ENCODE results near the gene PSORS1C1.

The PSORS1C1 gene

GRCh38 chr6:31125586-31126363 is 11.2 kb downstream of the PSORS1C1 start:
- H3K27ac ChIP-seq (ENCODE audit: insufficient read depth, low read length, poor library complexity, severe bottlenecking): no peak overlapping the region
- H3K4me3 ChIP-seq (ENCODE audit: insufficient read depth, low read depth, low read length, poor library complexity, severe bottlenecking): no peak overlapping the region
- no peaks in the 10 kb centered on the region for H3K4me1 ChIP-seq (ENCODE audit: control insufficient read depth, insufficient read depth, low read length, poor library complexity, severe bottlenecking)
- H3K9me3 ChIP-seq (ENCODE audit: control insufficient read depth, low read length): no peaks in the 10 kb centered on the region
- no peaks in the 10 kb centered on the region for H3K36me3 ChIP-seq (ENCODE audit: control insufficient read depth, insufficient read depth, low read length)
- no peaks in the 10 kb centered on the region for H3K27me3 ChIP-seq (replicated peaks; ENCODE audit: control insufficient read depth, insufficient read depth, low read length, poor library complexity, severe bottlenecking)
- no peak for DNase-seq

- Histone ChIP-seq H3K4me3 (ENCODE audit: insufficient read depth, low read depth, low read length, poor library complexity, severe bottlenecking) (no peak overlapping the region), H3K4me1 (ENCODE audit: control insufficient read depth, insufficient read depth, low read length, poor library complexity, severe bottlenecking) (no peaks in the 10 kb centered on the region), H3K27me3 (replicated peaks; ENCODE audit: control insufficient read depth, insufficient read depth, low read length, poor library complexity, severe bottlenecking) (no peaks in the 10 kb centered on the region), H3K27ac (ENCODE audit: insufficient read depth, low read length, poor library complexity, severe bottlenecking) (no peak overlapping the region), H3K36me3 (ENCODE audit: control insufficient read depth, insufficient read depth, low read length) (no peaks in the 10 kb centered on the region), H3K9me3 (ENCODE audit: control insufficient read depth, low read length) (no peaks in the 10 kb centered on the region)
- no peak for DNase-seq
These were observed 12.0 kb downstream of the PSORS1C1 start for GRCh38 chr6:31126396-31127175.

GRCh38 chr6:31128093-31128676 is 13.6 kb downstream of the PSORS1C1 start:
- no peaks in the 10 kb centered on the region for H3K36me3 ChIP-seq (ENCODE audit: control insufficient read depth, insufficient read depth, low read length)
- peak; percentile 30 to 59 (median 43) for DNase-seq
- no peaks in the 10 kb centered on the region for H3K27me3 ChIP-seq (replicated peaks; ENCODE audit: control insufficient read depth, insufficient read depth, low read length, poor library complexity, severe bottlenecking)
- H3K27ac ChIP-seq (ENCODE audit: insufficient read depth, low read length, poor library complexity, severe bottlenecking): no peak overlapping the region
- H3K9me3 ChIP-seq (ENCODE audit: control insufficient read depth, low read length): no peaks in the 10 kb centered on the region
- no peaks in the 10 kb centered on the region for H3K4me1 ChIP-seq (ENCODE audit: control insufficient read depth, insufficient read depth, low read length, poor library complexity, severe bottlenecking)
- no peak overlapping the region for H3K4me3 ChIP-seq (ENCODE audit: insufficient read depth, low read depth, low read length, poor library complexity, severe bottlenecking)

- no peaks in the 10 kb centered on the region for H3K4me1 ChIP-seq (ENCODE audit: control insufficient read depth, insufficient read depth, low read length, poor library complexity, severe bottlenecking)
These were observed 14.5 kb downstream of the PSORS1C1 start for GRCh38 chr6:31129130-31129529.

GRCh38 chr6:31130751-31131150 is 16.2 kb downstream of the PSORS1C1 start:
- Histone ChIP-seq H3K9me3 (ENCODE audit: control insufficient read depth, low read length) (no peaks in the 10 kb centered on the region), H3K4me3 (ENCODE audit: insufficient read depth, low read depth, low read length, poor library complexity, severe bottlenecking) (no peak overlapping the region), H3K27me3 (replicated peaks; ENCODE audit: control insufficient read depth, insufficient read depth, low read length, poor library complexity, severe bottlenecking) (no peaks in the 10 kb centered on the region), H3K36me3 (ENCODE audit: control insufficient read depth, insufficient read depth, low read length) (no peaks in the 10 kb centered on the region), H3K27ac (ENCODE audit: insufficient read depth, low read length, poor library complexity, severe bottlenecking) (no peak overlapping the region), H3K4me1 (ENCODE audit: control insufficient read depth, insufficient read depth, low read length, poor library complexity, severe bottlenecking) (no peaks in the 10 kb centered on the region)
- DNase-seq: no peak

More at GRCh38 chr6:31129130-31129529, 14.5 kb downstream of the PSORS1C1 start:
- Histone ChIP-seq H3K27me3 (replicated peaks; ENCODE audit: control insufficient read depth, insufficient read depth, low read length, poor library complexity, severe bottlenecking) (no peaks in the 10 kb centered on the region), H3K4me3 (ENCODE audit: insufficient read depth, low read depth, low read length, poor library complexity, severe bottlenecking) (no peak overlapping the region), H3K36me3 (ENCODE audit: control insufficient read depth, insufficient read depth, low read length) (no peaks in the 10 kb centered on the region), H3K9me3 (ENCODE audit: control insufficient read depth, low read length) (no peaks in the 10 kb centered on the region), H3K27ac (ENCODE audit: insufficient read depth, low read length, poor library complexity, severe bottlenecking) (no peak overlapping the region)
- no peak for DNase-seq

- H3K27me3 ChIP-seq (replicated peaks; ENCODE audit: control insufficient read depth, insufficient read depth, low read length, poor library complexity, severe bottlenecking): no peaks in the 10 kb centered on the region
- DNase-seq: no peak
- H3K4me3 ChIP-seq (ENCODE audit: insufficient read depth, low read depth, low read length, poor library complexity, severe bottlenecking): no peak overlapping the region
- H3K9me3 ChIP-seq (ENCODE audit: control insufficient read depth, low read length): no peaks in the 10 kb centered on the region
- no peaks in the 10 kb centered on the region for H3K4me1 ChIP-seq (ENCODE audit: control insufficient read depth, insufficient read depth, low read length, poor library complexity, severe bottlenecking)
- H3K27ac ChIP-seq (ENCODE audit: insufficient read depth, low read length, poor library complexity, severe bottlenecking): no peak overlapping the region
- H3K36me3 ChIP-seq (ENCODE audit: control insufficient read depth, insufficient read depth, low read length): no peaks in the 10 kb centered on the region
These were observed 17.0 kb downstream of the PSORS1C1 start for GRCh38 chr6:31131595-31131994.

GRCh38 chr6:31132806-31133205 is 18.2 kb downstream of the PSORS1C1 start:
- no peaks in the 10 kb centered on the region for H3K36me3 ChIP-seq (ENCODE audit: control insufficient read depth, insufficient read depth, low read length)
- no peaks in the 10 kb centered on the region for H3K27me3 ChIP-seq (replicated peaks; ENCODE audit: control insufficient read depth, insufficient read depth, low read length, poor library complexity, severe bottlenecking)
- H3K27ac ChIP-seq (ENCODE audit: insufficient read depth, low read length, poor library complexity, severe bottlenecking): no peak overlapping the region
- H3K4me1 ChIP-seq (ENCODE audit: control insufficient read depth, insufficient read depth, low read length, poor library complexity, severe bottlenecking): peaks cover 4% of the 10 kb centered on the region
- no peaks in the 10 kb centered on the region for H3K9me3 ChIP-seq (ENCODE audit: control insufficient read depth, low read length)
- H3K4me3 ChIP-seq (ENCODE audit: insufficient read depth, low read depth, low read length, poor library complexity, severe bottlenecking): no peak overlapping the region
- no peak for DNase-seq

- Histone ChIP-seq H3K4me1 (ENCODE audit: control insufficient read depth, insufficient read depth, low read length, poor library complexity, severe bottlenecking) (peaks cover 5% of the 10 kb centered on the region), H3K27me3 (replicated peaks; ENCODE audit: control insufficient read depth, insufficient read depth, low read length, poor library complexity, severe bottlenecking) (no peaks in the 10 kb centered on the region), H3K27ac (ENCODE audit: insufficient read depth, low read length, poor library complexity, severe bottlenecking) (no peak overlapping the region), H3K36me3 (ENCODE audit: control insufficient read depth, insufficient read depth, low read length) (no peaks in the 10 kb centered on the region), H3K9me3 (ENCODE audit: control insufficient read depth, low read length) (no peaks in the 10 kb centered on the region), H3K4me3 (ENCODE audit: insufficient read depth, low read depth, low read length, poor library complexity, severe bottlenecking) (no peak overlapping the region)
- no peak for DNase-seq
These were observed 21.1 kb downstream of the PSORS1C1 start for GRCh38 chr6:31135710-31136109.

GRCh38 chr6:31138982-31139381 is 24.4 kb downstream of the PSORS1C1 start, which contains the start of gene PSORS1C2:
PSORS1C2 (minus strand) TSS chr6:31139066; CDS start chr6:31139026, 40 bp downstream.
- Histone ChIP-seq H3K36me3 (ENCODE audit: control insufficient read depth, insufficient read depth, low read length) (peaks cover 5% of the 10 kb centered on the region), H3K9me3 (ENCODE audit: control insufficient read depth, low read length) (no peaks in the 10 kb centered on the region), H3K27ac (ENCODE audit: insufficient read depth, low read length, poor library complexity, severe bottlenecking) (no peak within 1 kb of the TSS), H3K4me3 (ENCODE audit: insufficient read depth, low read depth, low read length, poor library complexity, severe bottlenecking) (no peak within 1 kb of the TSS), H3K27me3 (replicated peaks; ENCODE audit: control insufficient read depth, insufficient read depth, low read length, poor library complexity, severe bottlenecking) (no peaks in the 10 kb centered on the region), H3K4me1 (ENCODE audit: control insufficient read depth, insufficient read depth, low read length, poor library complexity, severe bottlenecking) (peaks cover 5% of the 10 kb centered on the region)
- no peak for DNase-seq

- no peak for DNase-seq
- H3K9me3 ChIP-seq (ENCODE audit: control insufficient read depth, low read length): no peaks in the 10 kb centered on the region
- H3K4me3 ChIP-seq (ENCODE audit: insufficient read depth, low read depth, low read length, poor library complexity, severe bottlenecking): no peak overlapping the region
- peaks cover 5% of the 10 kb centered on the region for H3K4me1 ChIP-seq (ENCODE audit: control insufficient read depth, insufficient read depth, low read length, poor library complexity, severe bottlenecking)
- no peak overlapping the region for H3K27ac ChIP-seq (ENCODE audit: insufficient read depth, low read length, poor library complexity, severe bottlenecking)
- H3K27me3 ChIP-seq (replicated peaks; ENCODE audit: control insufficient read depth, insufficient read depth, low read length, poor library complexity, severe bottlenecking): no peaks in the 10 kb centered on the region
- peaks cover 5% of the 10 kb centered on the region for H3K36me3 ChIP-seq (ENCODE audit: control insufficient read depth, insufficient read depth, low read length)
These were observed 25.0 kb downstream of the PSORS1C1 start for GRCh38 chr6:31139599-31139998.
